HFFc6 (cell line): ENCODE results near the gene GABBR2. TPM values are rescaled to one million over a fixed set of nuclear protein-coding genes. Genes with fewer than 3 reads are reported as not detected.
A peak's percentile ranks its signal among the peaks of the same experiment; 100 is the strongest.

Experiments
- DNase-seq: peaks from one replicate; pipeline ENCODE4 v3.0.0-alpha.2; 2018
- H3K27ac Mint-ChIP-seq: 2 replicates; pipeline ENCODE4 v1.8.0; 2020; ENCODE audit warnings: mild to moderate bottlenecking, mixed read lengths
- H3K27me3 Mint-ChIP-seq: 2 replicates; pipeline ENCODE4 v1.8.0; 2021; ENCODE audit warnings: mild to moderate bottlenecking, moderate library complexity, mixed read lengths; ENCODE audit not compliant: insufficient read depth
- H3K36me3 Mint-ChIP-seq: 2 replicates; pipeline ENCODE4 v1.8.0; 2021; ENCODE audit warnings: low read depth, mixed read lengths
- H3K4me1 Mint-ChIP-seq: 2 replicates; pipeline ENCODE4 v1.8.0; 2020; ENCODE audit warnings: low read depth, mixed read lengths
- H3K4me3 Mint-ChIP-seq: 2 replicates; pipeline ENCODE4 v1.8.0; 2020; ENCODE audit warnings: mild to moderate bottlenecking, moderate library complexity, mixed read lengths
- H3K9me3 Mint-ChIP-seq: 2 replicates; pipeline ENCODE4 v1.8.0; 2020; ENCODE audit warnings: mild to moderate bottlenecking, mixed read lengths
- CTCF ChIP-seq: fragments of 200-600 bp; sonication (generic); IDR thresholded peaks from 2 replicates; pipeline ENCODE4 v1.5.0; 2021; ENCODE audit warnings: antibody characterized with exemption, mild to moderate bottlenecking
- total RNA-seq, 6 experiments: library from RNA; stranded (reverse); fragmentation: NEBNext Ultra II Directional; extraction: Animal tissue kit (Norgen Biotek cat#: 25700); gene quantifications; 2 replicates in 1 of 6; 3 replicates in 5 of 6; pipeline ENCODE4 v1.2.3, GENCODE V29; 2021

The GABBR2 gene
- total RNA-seq, 6 experiments from 2014 or later: 3.1 to 9.3 (median 7.6) TPM

GRCh38 chr9:98484162-98484561, 224.6 kb downstream of the GABBR2 start:
- Mint-ChIP-seq H3K27ac (peak overlapping the region; percentile 1; the same call in 1 of the 2 replicates), H3K36me3 (no peaks in the 10 kb centered on the region), H3K9me3 (no peaks in the 10 kb centered on the region), H3K4me1 (peaks cover 100% of the 10 kb centered on the region), H3K27me3 (no peaks in the 10 kb centered on the region; the same call in 1 of the 2 replicates), H3K4me3 (no peak overlapping the region)
- TF ChIP-seq CTCF: peak; percentile 44; the same call in 1 of the 2 replicates
- DNase-seq: peak; percentile 54

DNA sequence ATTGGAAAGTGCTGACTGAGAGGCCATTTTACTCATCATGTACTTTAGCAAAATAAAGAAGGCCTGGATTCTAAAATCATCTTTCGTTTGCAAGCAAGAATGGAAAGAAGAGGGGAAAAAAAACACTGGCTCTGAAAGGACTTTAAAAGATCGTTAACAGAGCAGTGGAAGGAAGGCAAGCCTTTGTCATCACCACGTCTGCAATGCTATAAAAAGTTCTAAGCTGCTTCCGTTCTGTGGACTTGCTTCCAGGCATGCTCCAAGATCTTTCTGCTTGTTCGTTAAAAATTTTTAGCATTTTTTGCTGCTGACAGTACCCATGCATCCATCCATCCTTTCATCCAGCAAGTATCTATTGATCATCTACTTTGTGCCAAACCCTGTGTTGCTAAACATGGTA, 226.5 kb downstream of the GABBR2 start:
- no peaks in the 10 kb centered on the region; the same call in 1 of the 2 replicates for H3K27me3 Mint-ChIP-seq
- no peaks in the 10 kb centered on the region for H3K9me3 Mint-ChIP-seq
- 0 out of 2 replicates have a peak, but pooled peaks have one; percentile 2 for TF ChIP-seq CTCF
- H3K4me1 Mint-ChIP-seq: peaks cover 80% of the 10 kb centered on the region
- H3K36me3 Mint-ChIP-seq: no peaks in the 10 kb centered on the region
- peak overlapping the region; percentile 72 for H3K27ac Mint-ChIP-seq
- DNase-seq: peak; percentile 84
- peak overlapping the region; percentile 52 for H3K4me3 Mint-ChIP-seq

DNA sequence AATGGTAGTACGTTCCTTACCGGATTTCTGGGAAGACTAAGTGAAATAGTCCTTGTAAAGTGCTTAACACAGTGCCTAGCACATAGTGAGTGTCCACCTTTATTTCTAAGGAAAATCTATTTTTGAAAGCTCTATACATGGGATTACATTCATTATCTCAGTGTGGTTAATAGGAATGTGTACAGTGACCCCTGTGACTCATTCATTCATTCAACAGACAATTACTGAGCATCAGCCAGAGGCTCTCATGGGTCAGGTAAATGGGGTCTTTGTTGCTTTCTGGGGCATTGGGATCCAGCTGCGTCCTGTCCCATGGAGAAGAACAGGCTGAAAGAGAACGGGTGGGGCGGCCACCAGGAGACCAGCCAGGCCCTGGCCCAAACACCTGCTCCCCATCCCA, 227.1 kb downstream of the GABBR2 start:
- Mint-ChIP-seq H3K4me1 (peaks cover 75% of the 10 kb centered on the region), H3K27me3 (no peaks in the 10 kb centered on the region; the same call in 1 of the 2 replicates), H3K9me3 (no peaks in the 10 kb centered on the region), H3K36me3 (no peaks in the 10 kb centered on the region), H3K27ac (peak overlapping the region; percentile 72), H3K4me3 (peak overlapping the region; percentile 52)
- peak; percentile 32 for DNase-seq
- no peak for TF ChIP-seq CTCF

DNA sequence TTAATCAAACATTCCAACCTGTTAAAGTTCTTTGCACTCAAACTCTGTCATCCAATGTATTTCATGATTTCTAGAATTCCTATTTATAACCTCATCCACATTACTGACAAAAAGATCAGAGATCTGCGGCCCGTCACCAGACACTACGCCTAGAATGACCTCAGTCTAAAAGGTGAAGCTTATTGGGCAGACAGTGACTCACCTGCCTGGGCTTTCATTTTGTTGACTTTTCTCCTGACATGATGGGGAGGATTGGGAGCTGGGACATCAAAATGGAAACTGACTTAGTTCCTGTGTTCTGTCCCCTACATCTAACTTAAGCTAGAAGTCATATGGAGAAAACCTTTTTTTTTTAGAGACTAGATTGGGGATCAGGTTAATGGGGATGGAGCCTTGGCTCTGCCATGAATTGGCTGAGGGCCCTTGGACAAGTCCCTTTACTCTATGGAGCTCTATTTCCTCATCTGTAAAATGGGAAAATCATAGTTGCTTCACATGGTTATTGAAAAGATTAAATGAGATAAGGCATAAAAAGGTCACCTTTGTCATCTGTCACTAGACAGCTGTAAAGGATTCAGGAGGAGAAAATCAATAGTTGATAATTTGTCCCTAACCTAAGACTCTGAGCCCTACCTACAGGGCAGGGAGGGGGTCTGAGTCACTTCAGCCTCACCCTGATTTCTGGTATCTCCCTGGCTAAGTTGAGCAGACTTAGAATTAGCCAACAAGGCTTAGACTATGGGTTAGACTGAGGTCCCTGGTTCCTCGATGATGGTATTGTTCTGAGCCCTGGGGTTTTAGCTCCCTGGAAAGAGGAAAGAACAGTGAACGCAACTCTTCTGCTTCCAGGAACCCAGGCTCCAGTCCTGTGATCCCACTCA, 228.5 kb downstream of the GABBR2 start:
- DNase-seq: no peak
- Mint-ChIP-seq H3K36me3 (no peaks in the 10 kb centered on the region), H3K4me1 (peaks cover 60% of the 10 kb centered on the region), H3K4me3 (peak overlapping the region; percentile 59; the same call in 1 of the 2 replicates), H3K27ac (peak overlapping the region; percentile 74), H3K27me3 (no peaks in the 10 kb centered on the region; the same call in 1 of the 2 replicates), H3K9me3 (no peaks in the 10 kb centered on the region)
- TF ChIP-seq CTCF: no peak

GRCh38 chr9:98479449-98479848, 229.3 kb downstream of the GABBR2 start:
- Mint-ChIP-seq H3K9me3 (no peaks in the 10 kb centered on the region), H3K36me3 (no peaks in the 10 kb centered on the region), H3K27ac (peak overlapping the region; percentile 74; the same call in 1 of the 2 replicates), H3K4me3 (no peak overlapping the region), H3K27me3 (no peaks in the 10 kb centered on the region; the same call in 1 of the 2 replicates), H3K4me1 (peaks cover 52% of the 10 kb centered on the region)
- DNase-seq: no peak
- no peak for TF ChIP-seq CTCF
